Esophagus muscularis mucosa (tissue), 4 donors: ENCODE data around the gene WBP1L. TPM values are rescaled to one million over a fixed set of nuclear protein-coding genes. Genes with fewer than 3 reads are reported as not detected.

ENCODE experiments used
- DNase-seq: peaks from one replicate; pipeline ENCODE4 v3.0.0-alpha.2; 2017; ENCODE audit errors: extremely low spot score
- H3K27ac ChIP-seq, 4 donors: fragments of 200-600 bp; sonication (generic); replicated peaks in 1 of 4; 1 replicate in 3 of 4; 2 replicates in 1 of 4; pipeline ENCODE4 v1.5.1; 2016 to 2019; ENCODE audit warnings: mild to moderate bottlenecking in 1 of 4
- H3K27me3 ChIP-seq, 4 donors: fragments of 200-600 bp; sonication (generic); one replicate each; pipeline versions ENCODE4 v1.5.1 to v1.6.0; 2016 to 2019
- H3K36me3 ChIP-seq, 4 donors: fragments of 200-600 bp; sonication (generic); one replicate each; pipeline ENCODE4 v1.5.1; 2016 to 2019
- H3K4me1 ChIP-seq, 4 donors: fragments of 200-600 bp; sonication (generic); one replicate each; pipeline ENCODE4 v1.5.1; 2016 to 2019
- H3K4me3 ChIP-seq, 4 donors: fragments of 200-600 bp; sonication (generic); 1 replicate in 2 of 4; 2 replicates in 2 of 4; pipeline ENCODE4 v1.5.1; 2016 to 2019; ENCODE audit warnings: mild to moderate bottlenecking in 4 of 4, moderate library complexity in 1 of 4
- H3K9me3 ChIP-seq, 4 donors: fragments of 200-600 bp; sonication (generic); 1 replicate in 3 of 4; 2 replicates in 1 of 4; pipeline ENCODE4 v1.5.1; 2016 to 2019
- CTCF ChIP-seq, 3 experiments: fragments of 200-600 bp in 2 of 3; fragments of 450-650 bp in 1 of 3; sonication (generic) in 2 of 3; IDR thresholded peaks; one replicate each; pipeline ENCODE4 v1.5.1; 2017 to 2019; ENCODE audit warnings: antibody characterized with exemption in 3 of 3, mild to moderate bottlenecking in 2 of 3, moderate library complexity in 1 of 3
- EP300 ChIP-seq: sonication (generic); formaldehyde crosslinking; IDR thresholded peaks from one replicate; pipeline ENCODE4 v1.6.1; 2017; ENCODE audit warnings: antibody characterized with exemption
- POLR2A ChIP-seq: fragments of 450-650 bp; IDR thresholded peaks from one replicate; pipeline ENCODE4 v1.6.1; 2017; ENCODE audit warnings: antibody characterized with exemption, moderate library complexity, mild to moderate bottlenecking, low read depth
- POLR2AphosphoS5 ChIP-seq, 2 donors: sonication (generic); formaldehyde crosslinking; IDR thresholded peaks; one replicate each; pipeline ENCODE4 v1.6.1; 2017; ENCODE audit warnings: antibody characterized with exemption in 2 of 2
- WGBS: methylation state at CpG from one replicate; pipeline ENCODE4 v1.1.5; 2018; 5-methylcytosine and 5-hydroxymethylcytosine counted together
- intact Hi-C: fragments of 100-400 bp; cut with DNase I; formaldehyde crosslinking; loops from one replicate; pipeline ENCODE4 v1.15.1; 2023
- total RNA-seq, 4 donors: library from RNA; depleted of rRNA; stranded (reverse); fragments of >200 nt; gene quantifications; one replicate each; pipeline versions ENCODE4 v1.1.0 to v1.2.1, GENCODE V29; 2016

The WBP1L gene
- total RNA-seq, 4 donors from 2014 or later = 88.5 to 147 (median 112) TPM

GRCh38 chr10:102770792-102771191 lies 27.0 kb downstream of the WBP1L start:
- Histone ChIP-seq H3K9me3 (no peaks in the 10 kb centered on the region), H3K27me3 (no peaks in the 10 kb centered on the region), H3K27ac (peak overlapping the region; percentile 7 to 93 (median 14)), H3K36me3 (no peaks in the 10 kb centered on the region), H3K4me1 (peaks cover 64 to 93% (median 85%) of the 10 kb centered on the region in 4 donors), H3K4me3 (no peak overlapping the region)
- intact Hi-C loops = no loop called here
- DNase-seq = no peak
- 65% methylated on average over 1 of the region's 1 CpG for WGBS
- TF ChIP-seq CTCF (IDR thresholded peaks at IDR 0.05) (no peak), POLR2A (no peak), EP300 (no peak), POLR2AphosphoS5 (IDR thresholded peaks at IDR 0.05) (no peak)

- whole genome bisulfite sequencing = 24% methylated on average over 1 of the region's 1 CpG
- DNase-seq = no peak
- Histone ChIP-seq H3K4me3 (no peak overlapping the region), H3K27me3 (no peaks in the 10 kb centered on the region), H3K27ac (peak overlapping the region; percentile 89 to 94 (median 92)), H3K9me3 (no peaks in the 10 kb centered on the region), H3K36me3 (no peaks in the 10 kb centered on the region), H3K4me1 (peaks cover 74 to 95% (median 91%) of the 10 kb centered on the region in 4 donors)
- intact Hi-C loops = no loop called here
- TF ChIP-seq POLR2A (no peak), CTCF (IDR thresholded peaks at IDR 0.05) (no peak), EP300 (no peak), POLR2AphosphoS5 (IDR thresholded peaks at IDR 0.05) (no peak)
Measured at GRCh38 chr10:102773320-102773719, 29.6 kb downstream of the WBP1L start.

GRCh38 chr10:102773986-102774385 lies 30.2 kb downstream of the WBP1L start:
- TF ChIP-seq EP300 (no peak), POLR2AphosphoS5 (IDR thresholded peaks at IDR 0.05) (peak in 1 of 2 donors; percentile 44)
- 33% methylated on average over 3 of the region's 5 CpGs for whole genome bisulfite sequencing
- Histone ChIP-seq H3K27ac (peak overlapping the region; percentile 89 to 94 (median 92)), H3K4me3 (no peak overlapping the region), H3K9me3 (no peaks in the 10 kb centered on the region), H3K36me3 (no peaks in the 10 kb centered on the region), H3K4me1 (peaks cover 80 to 100% (median 96%) of the 10 kb centered on the region in 4 donors), H3K27me3 (no peaks in the 10 kb centered on the region)
- no peak for DNase-seq
- intact Hi-C loops = loop anchor here (2.0 kb wide), 1 partner anchor 21 kb away; no protein-coding TSS in a partner anchor

GRCh38 chr10:102775201-102775934 lies 31.6 kb downstream of the WBP1L start:
- Histone ChIP-seq H3K27ac (peak overlapping the region; percentile 89 to 94 (median 92)), H3K4me3 (peak overlapping the region; percentile 42 to 56 (median 52)), H3K27me3 (no peaks in the 10 kb centered on the region), H3K36me3 (no peaks in the 10 kb centered on the region), H3K4me1 (peaks cover 84 to 100% (median 100%) of the 10 kb centered on the region in 4 donors), H3K9me3 (no peaks in the 10 kb centered on the region)
- intact Hi-C loops = loop anchor here (2.0 kb wide), 1 partner anchor 23 kb away; no protein-coding TSS in a partner anchor
- 16% methylated on average over 16 of the region's 16 CpGs for WGBS
- peak; percentile 93 for DNase-seq
- TF ChIP-seq CTCF (IDR thresholded peaks at IDR 0.05) = no peak
- TF ChIP-seq POLR2A = no peak
- peak in 1 of 2 donors; percentile 81 for TF ChIP-seq POLR2AphosphoS5 (IDR thresholded peaks at IDR 0.05)
- peak; percentile 89 for TF ChIP-seq EP300

- Histone ChIP-seq H3K9me3 (no peaks in the 10 kb centered on the region), H3K36me3 (no peaks in the 10 kb centered on the region), H3K4me3 (peak overlapping the region; percentile 42 to 56 (median 52)), H3K27me3 (no peaks in the 10 kb centered on the region), H3K27ac (peak overlapping the region; percentile 89 to 94 (median 92)), H3K4me1 (peaks cover 84 to 100% (median 100%) of the 10 kb centered on the region in 4 donors)
- no peak for TF ChIP-seq CTCF (IDR thresholded peaks at IDR 0.05)
- TF ChIP-seq POLR2AphosphoS5 (IDR thresholded peaks at IDR 0.05) = peak in 1 of 2 donors; percentile 89
- TF ChIP-seq EP300 = peak; percentile 44
- peak; percentile 75 for TF ChIP-seq POLR2A
- DNase-seq = peak; percentile 96
- WGBS = under 1% methylated on average over 15 of the region's 17 CpGs
- intact Hi-C loops = loop anchor here (2.0 kb wide), 1 partner anchor 23 kb away; no protein-coding TSS in a partner anchor
Measured at GRCh38 chr10:102775935-102776669, 32.4 kb downstream of the WBP1L start.
